OCI-LY7 (cell line): ENCODE data around the gene COL20A1.

ENCODE experiments used
- CTCF ChIP-seq: fragments of 200-600 bp; sonication (generic); conservative IDR thresholded peaks from 2 replicates; pipeline ENCODE4 v1.5.1; 2014; ENCODE audit warnings: mild to moderate bottlenecking, antibody characterized with exemption, low read length, moderate library complexity, mixed read lengths
- EZH2phosphoT487 ChIP-seq: fragments of 200-600 bp; sonication (generic); IDR thresholded peaks from 2 replicates; pipeline ENCODE4 v1.6.1; 2018; ENCODE audit warnings: low read depth, borderline replicate concordance, mild to moderate bottlenecking, mixed run types, antibody characterized with exemption, low read length, moderate library complexity, mixed read lengths

GRCh38 chr20:63287697-63288580 lies 5.0 kb upstream of the COL20A1 start:
- no peak for TF ChIP-seq CTCF
- no peak for TF ChIP-seq EZH2phosphoT487
